ENCODE results near the gene PTGIS.

GRCh38 chr20:49603209-49603627 lies 35.3 kb upstream of the PTGIS start:
- TF ChIP-seq CTCF (optimal IDR thresholded peaks at IDR 0.05 in 1 of 3, IDR thresholded peaks at IDR 0.05 in 1 of 3, conservative IDR thresholded peaks at IDR 0.05 in 1 of 3; ENCODE audit: extremely low read depth in 1 of 3, insufficient read depth in 2 of 3, low read length in 3 of 3) (peak in 1 of 3 experiments; percentile 38), EZH2 (IDR thresholded peaks at IDR 0.05; ENCODE audit: low read length) (no peak)

All from keratinocyte (primary cell).